Mesenchymal stem cell (in vitro differentiated cells and primary cell): Measurements from ENCODE around the gene RSPH10B2.
A peak's percentile ranks its signal among the peaks of the same experiment; 100 is the strongest.
"Not testable (repeated sequence)": the region's sequence is repeated elsewhere in the genome, so short reads cannot be mapped to it uniquely, and the experiment has no call there.

Experiments used
- DNase-seq: peaks from one replicate; pipeline ENCODE4 v3.0.0-alpha.2; 2013
- H2AFZ ChIP-seq: one replicate; pipeline ENCODE4 v1.6.1; 2013; ENCODE audit warnings: low read depth, mild to moderate bottlenecking, control low read depth, inconsistent platforms, low read length, moderate library complexity
- H2AK5ac ChIP-seq: 2 replicates; pipeline ENCODE4 v1.6.1; 2013; ENCODE audit warnings: low read length, moderate library complexity, mild to moderate bottlenecking, inconsistent platforms; ENCODE audit not compliant: severe bottlenecking
- H2BK120ac ChIP-seq: one replicate; pipeline ENCODE4 v1.6.1; 2013; ENCODE audit warnings: low read depth, mild to moderate bottlenecking, inconsistent platforms, low read length, moderate library complexity
- H2BK12ac ChIP-seq, 2 experiments: one replicate each; pipeline ENCODE4 v1.6.1; 2013; ENCODE audit warnings: inconsistent platforms in 2 of 2, low read length in 2 of 2, mild to moderate bottlenecking in 2 of 2, moderate library complexity in 2 of 2, control low read depth in 1 of 2
- H2BK15ac ChIP-seq: one replicate; pipeline ENCODE4 v1.6.1; 2013; ENCODE audit warnings: mild to moderate bottlenecking, low read depth, inconsistent platforms; ENCODE audit not compliant: poor library complexity, severe bottlenecking
- H2BK5ac ChIP-seq: 2 replicates; pipeline ENCODE4 v1.6.1; 2013; ENCODE audit warnings: low read depth, mild to moderate bottlenecking, low read length, control low read depth, inconsistent platforms; ENCODE audit not compliant: poor library complexity, severe bottlenecking
- H3K14ac ChIP-seq, 2 experiments: one replicate each; pipeline ENCODE4 v1.6.1; 2013; ENCODE audit warnings: inconsistent platforms in 2 of 2, low read length in 2 of 2, control low read depth in 1 of 2, mild to moderate bottlenecking in 1 of 2, moderate library complexity in 1 of 2
- H3K18ac ChIP-seq, 2 experiments: one replicate each; pipeline ENCODE4 v1.6.1; 2013; ENCODE audit warnings: inconsistent platforms in 2 of 2, low read length in 2 of 2, control low read depth in 1 of 2, low read depth in 1 of 2, mild to moderate bottlenecking in 1 of 2
- H3K23ac ChIP-seq, 2 experiments: one replicate each; pipeline ENCODE4 v1.6.1; 2013; ENCODE audit warnings: inconsistent platforms in 2 of 2, low read length in 2 of 2, mild to moderate bottlenecking in 2 of 2, moderate library complexity in 2 of 2, control low read depth in 1 of 2
- H3K27ac ChIP-seq: 2 replicates; pipeline ENCODE4 v1.5.1; 2013; ENCODE audit warnings: mild to moderate bottlenecking, moderate library complexity, low read length, control low read depth, inconsistent platforms; ENCODE audit not compliant: poor library complexity, severe bottlenecking
- H3K27me3 ChIP-seq, 2 experiments: 2 replicates each; pipeline versions ENCODE4 v1.6.1 to v1.7.0; 2013; ENCODE audit warnings: low read length in 2 of 2, mild to moderate bottlenecking in 2 of 2, moderate library complexity in 2 of 2, control low read depth in 1 of 2, inconsistent platforms in 1 of 2; ENCODE audit not compliant: control insufficient read depth in 1 of 2, insufficient read depth in 1 of 2
- H3K36me3 ChIP-seq, 2 experiments: 2 replicates each; pipeline versions ENCODE4 v1.6.1 to v1.7.0; 2013; ENCODE audit warnings: low read length in 2 of 2, control low read depth in 1 of 2, inconsistent platforms in 1 of 2, low read depth in 1 of 2, mild to moderate bottlenecking in 1 of 2; ENCODE audit not compliant: insufficient read depth in 2 of 2, control insufficient read depth in 1 of 2
- H3K4ac ChIP-seq, 2 experiments: one replicate each; pipeline ENCODE4 v1.6.1; 2013; ENCODE audit warnings: inconsistent platforms in 2 of 2, low read length in 2 of 2, mild to moderate bottlenecking in 2 of 2, moderate library complexity in 2 of 2, control low read depth in 1 of 2, low read depth in 1 of 2
- H3K4me1 ChIP-seq: 2 replicates; pipeline ENCODE4 v1.6.1; 2013; ENCODE audit warnings: low read depth, low read length, control low read depth; ENCODE audit not compliant: control insufficient read depth, insufficient read depth
- H3K4me2 ChIP-seq: 2 replicates; pipeline ENCODE4 v1.6.1; 2013; ENCODE audit warnings: low read length, mild to moderate bottlenecking, inconsistent platforms; ENCODE audit not compliant: poor library complexity, severe bottlenecking
- H3K4me3 ChIP-seq, 2 experiments: 2 replicates each; pipeline versions ENCODE4 v1.5.1 to v1.7.0; 2013; ENCODE audit warnings: low read length in 2 of 2, mild to moderate bottlenecking in 2 of 2, control low read depth in 1 of 2, low read depth in 1 of 2; ENCODE audit not compliant: insufficient read depth in 1 of 2
- H3K79me1 ChIP-seq: replicated peaks from 2 replicates; pipeline ENCODE4 v1.6.1; 2013; ENCODE audit warnings: mild to moderate bottlenecking, control low read depth, low read length, inconsistent platforms; ENCODE audit not compliant: poor library complexity, severe bottlenecking
- H3K9ac ChIP-seq: 2 replicates; pipeline ENCODE4 v1.7.0; 2013; ENCODE audit warnings: mild to moderate bottlenecking, low read length, moderate library complexity
- H3K9me3 ChIP-seq: 2 replicates; pipeline ENCODE4 v1.7.0; 2013; ENCODE audit warnings: mild to moderate bottlenecking, low read length; ENCODE audit not compliant: control insufficient read depth
- H4K8ac ChIP-seq: one replicate; pipeline ENCODE4 v1.6.1; 2013; ENCODE audit warnings: inconsistent platforms, mild to moderate bottlenecking, low read length, moderate library complexity
- H4K91ac ChIP-seq: one replicate; pipeline ENCODE4 v1.6.1; 2013; ENCODE audit warnings: mild to moderate bottlenecking, low read length, inconsistent platforms
- WGBS: methylation state at CpG from one replicate; pipeline ENCODE4 v1.1.7; 2013; ENCODE audit warnings: mixed read lengths; 5-methylcytosine and 5-hydroxymethylcytosine counted together

RSPH10B2 gene

GRCh38 chr7:6821622-6822021 lies 67.7 kb downstream of the RSPH10B2 start:
- H3K9me3 ChIP-seq, H3K9ac ChIP-seq, DNase-seq, H2AK5ac ChIP-seq, H3K4ac ChIP-seq, H3K79me1 ChIP-seq, H2BK15ac ChIP-seq, H3K4me2 ChIP-seq, H2BK12ac ChIP-seq, H2BK5ac ChIP-seq, H3K27ac ChIP-seq, H4K8ac ChIP-seq, H3K14ac ChIP-seq, H3K27me3 ChIP-seq, H3K18ac ChIP-seq, H3K4me3 ChIP-seq, H3K4me1 ChIP-seq, H3K23ac ChIP-seq, H4K91ac ChIP-seq, H2AFZ ChIP-seq, H2BK120ac ChIP-seq: not testable (repeated sequence)
- peaks cover 18 to 19% of the 10 kb centered on the region in 2 experiments for H3K36me3 ChIP-seq
- 97% methylated on average over 5 of the region's 6 CpGs for WGBS

GRCh38 chr7:6825236-6826125 lies 71.6 kb downstream of the RSPH10B2 start:
- H3K36me3 ChIP-seq, H3K4ac ChIP-seq, H3K4me2 ChIP-seq, H2AFZ ChIP-seq, H3K18ac ChIP-seq, H2BK120ac ChIP-seq, H2BK5ac ChIP-seq, H3K27me3 ChIP-seq, H4K8ac ChIP-seq, H3K14ac ChIP-seq, DNase-seq, H4K91ac ChIP-seq, H3K9me3 ChIP-seq, H3K27ac ChIP-seq, H3K79me1 ChIP-seq, H3K9ac ChIP-seq, H3K23ac ChIP-seq, H3K4me1 ChIP-seq, H2BK12ac ChIP-seq, H2AK5ac ChIP-seq, H2BK15ac ChIP-seq: not testable (repeated sequence)
- no CpG with 5 or more reads among the region's 42 CpGs for WGBS
- peak overlapping the region in 1 of 2 experiments; percentile 63 for H3K4me3 ChIP-seq

- not testable (repeated sequence) for H3K18ac ChIP-seq, H3K14ac ChIP-seq, H2BK15ac ChIP-seq, H3K36me3 ChIP-seq, H4K8ac ChIP-seq, H2BK120ac ChIP-seq, H3K79me1 ChIP-seq, H3K4me1 ChIP-seq, H3K9me3 ChIP-seq, H3K27me3 ChIP-seq, H2AFZ ChIP-seq, H4K91ac ChIP-seq, H2AK5ac ChIP-seq, H3K23ac ChIP-seq, H3K27ac ChIP-seq, H2BK12ac ChIP-seq, H2BK5ac ChIP-seq
- WGBS = under 1% methylated on average over 20 of the region's 35 CpGs
- Histone ChIP-seq H3K9ac (peak within 1 kb of the TSS; percentile 76), H3K4ac (peak within 1 kb of the TSS in 1 of 2 experiments; percentile 37), H3K4me2 (peak within 1 kb of the TSS; percentile 50), H3K4me3 (peak within 1 kb of the TSS; percentile 51 to 75)
- peak; percentile 76 for DNase-seq
Measured at GRCh38 chr7:6826151-6826550, 72.2 kb downstream of the RSPH10B2 start, which contains the start of gene CCZ1B. Gene CCZ1B (minus strand): TSS chr7:6826275. CDS start chr7:6826197, 78 bp downstream.

GRCh38 chr7:6827180-6827579 lies 73.3 kb downstream of the RSPH10B2 start:
- not testable (repeated sequence) for H4K8ac ChIP-seq, H2BK120ac ChIP-seq, H3K9ac ChIP-seq, H3K4me2 ChIP-seq, H3K4me3 ChIP-seq, H3K79me1 ChIP-seq, H3K27ac ChIP-seq, H3K9me3 ChIP-seq, DNase-seq, H3K14ac ChIP-seq, H2BK12ac ChIP-seq, H2BK15ac ChIP-seq, H4K91ac ChIP-seq, H2AFZ ChIP-seq, H3K4ac ChIP-seq, H2BK5ac ChIP-seq, H3K36me3 ChIP-seq, H3K23ac ChIP-seq, H3K18ac ChIP-seq, H3K4me1 ChIP-seq, H2AK5ac ChIP-seq
- 75% methylated on average over 10 of the region's 12 CpGs for WGBS
- H3K27me3 ChIP-seq = peaks cover 6 to 11% of the 10 kb centered on the region in 2 experiments
